Ectodermal cell (in vitro differentiated cells): ENCODE data around the gene HLF.

Experiments used
- H3K27ac ChIP-seq: 2 replicates; pipeline ENCODE4 v1.7.0; 2013; ENCODE audit warnings: mild to moderate bottlenecking, low read depth, low read length; ENCODE audit not compliant: insufficient read depth, poor library complexity, severe bottlenecking
- H3K27me3 ChIP-seq: 2 replicates; pipeline ENCODE4 v1.7.0; 2013; ENCODE audit warnings: mild to moderate bottlenecking, low read length; ENCODE audit not compliant: insufficient read depth, control insufficient read depth, poor library complexity, severe bottlenecking
- H3K36me3 ChIP-seq: one replicate; pipeline ENCODE4 v1.7.0; 2013; ENCODE audit warnings: low read length; ENCODE audit not compliant: control insufficient read depth, insufficient read depth
- H3K4me1 ChIP-seq: one replicate; pipeline ENCODE4 v1.7.0; 2013; ENCODE audit warnings: low read length; ENCODE audit not compliant: control insufficient read depth, insufficient read depth
- H3K4me3 ChIP-seq: 2 replicates; pipeline ENCODE4 v1.7.0; 2013; ENCODE audit warnings: low read depth, low read length, control low read depth; ENCODE audit not compliant: insufficient read depth
- H3K9me3 ChIP-seq: 2 replicates; pipeline ENCODE4 v1.7.0; 2013; ENCODE audit warnings: mild to moderate bottlenecking, low read length, moderate library complexity; ENCODE audit not compliant: control insufficient read depth
- WGBS, 2 experiments: methylation state at CpG; one replicate each; pipeline ENCODE4 v1.1.7; 2013; ENCODE audit warnings: missing lambda C conversion rate in 2 of 2; 5-methylcytosine and 5-hydroxymethylcytosine counted together

The HLF gene

GRCh38 chr17:55299890-55300289 lies 35.1 kb downstream of the HLF start:
- WGBS, 2 experiments, result 85 to 86% methylated on average over 3 to 4 of the region's 4 CpGs
- H3K36me3 ChIP-seq, result no peaks in the 10 kb centered on the region
- no peak overlapping the region for H3K4me3 ChIP-seq
- no peaks in the 10 kb centered on the region for H3K4me1 ChIP-seq
- no peak overlapping the region for H3K27ac ChIP-seq
- H3K27me3 ChIP-seq, result no peaks in the 10 kb centered on the region
- H3K9me3 ChIP-seq, result no peaks in the 10 kb centered on the region

- Histone ChIP-seq H3K4me3 (no peak overlapping the region), H3K9me3 (no peaks in the 10 kb centered on the region), H3K27me3 (no peaks in the 10 kb centered on the region), H3K27ac (no peak overlapping the region), H3K4me1 (no peaks in the 10 kb centered on the region), H3K36me3 (no peaks in the 10 kb centered on the region)
- WGBS, 2 experiments, result 93 to 94% methylated on average over 6 of the region's 6 CpGs
Observed at GRCh38 chr17:55300479-55301290, 35.9 kb downstream of the HLF start.

- Histone ChIP-seq H3K4me3 (no peak overlapping the region), H3K27ac (no peak overlapping the region), H3K9me3 (no peaks in the 10 kb centered on the region), H3K36me3 (no peaks in the 10 kb centered on the region), H3K4me1 (no peaks in the 10 kb centered on the region), H3K27me3 (no peaks in the 10 kb centered on the region)
- WGBS, 2 experiments, result 90 to 93% methylated on average over 6 of the region's 6 CpGs
Observed at GRCh38 chr17:55301521-55302406, 37.0 kb downstream of the HLF start.

- no peaks in the 10 kb centered on the region for H3K4me1 ChIP-seq
- H3K27ac ChIP-seq, result no peak overlapping the region
- H3K27me3 ChIP-seq, result no peaks in the 10 kb centered on the region
- H3K4me3 ChIP-seq, result no peak overlapping the region
- no peaks in the 10 kb centered on the region for H3K9me3 ChIP-seq
- 69 to 86% methylated on average over 4 to 6 of the region's 6 CpGs for WGBS, 2 experiments
- H3K36me3 ChIP-seq, result no peaks in the 10 kb centered on the region
Observed at GRCh38 chr17:55302407-55302787, 37.6 kb downstream of the HLF start.

GRCh38 chr17:55303008-55303493 lies 38.3 kb downstream of the HLF start:
- 90 to 98% methylated on average over 2 to 3 of the region's 3 CpGs for WGBS, 2 experiments

GRCh38 chr17:55303701-55304145 lies 39.0 kb downstream of the HLF start:
- no peaks in the 10 kb centered on the region for H3K4me1 ChIP-seq
- no peaks in the 10 kb centered on the region for H3K27me3 ChIP-seq
- no peaks in the 10 kb centered on the region for H3K9me3 ChIP-seq
- WGBS, 2 experiments, result 92 to 96% methylated on average over 7 of the region's 7 CpGs
- no peaks in the 10 kb centered on the region for H3K36me3 ChIP-seq
- no peak overlapping the region for H3K27ac ChIP-seq
- H3K4me3 ChIP-seq, result no peak overlapping the region

More at GRCh38 chr17:55303008-55303493, 38.3 kb downstream of the HLF start:
- no peak overlapping the region for H3K27ac ChIP-seq
- no peaks in the 10 kb centered on the region for H3K36me3 ChIP-seq
- H3K27me3 ChIP-seq, result no peaks in the 10 kb centered on the region
- H3K4me3 ChIP-seq, result no peak overlapping the region
- no peaks in the 10 kb centered on the region for H3K9me3 ChIP-seq
- H3K4me1 ChIP-seq, result no peaks in the 10 kb centered on the region

GRCh38 chr17:55304171-55304859 lies 39.6 kb downstream of the HLF start:
- WGBS, 2 experiments, result 88 to 89% methylated on average over 11 of the region's 11 CpGs
- Histone ChIP-seq H3K27ac (no peak overlapping the region), H3K4me3 (no peak overlapping the region), H3K9me3 (no peaks in the 10 kb centered on the region), H3K36me3 (no peaks in the 10 kb centered on the region), H3K4me1 (no peaks in the 10 kb centered on the region), H3K27me3 (no peaks in the 10 kb centered on the region)

- H3K9me3 ChIP-seq, result no peaks in the 10 kb centered on the region
- H3K27me3 ChIP-seq, result no peaks in the 10 kb centered on the region
- H3K4me1 ChIP-seq, result no peaks in the 10 kb centered on the region
- 84 to 92% methylated on average over 5 to 6 of the region's 6 CpGs for WGBS, 2 experiments
- no peak overlapping the region for H3K4me3 ChIP-seq
- no peak overlapping the region for H3K27ac ChIP-seq
- H3K36me3 ChIP-seq, result no peaks in the 10 kb centered on the region
Observed at GRCh38 chr17:55305321-55306087, 40.7 kb downstream of the HLF start.

GRCh38 chr17:55307879-55308278 lies 43.1 kb downstream of the HLF start:
- Histone ChIP-seq H3K4me1 (no peaks in the 10 kb centered on the region), H3K27me3 (no peaks in the 10 kb centered on the region)
- WGBS, 2 experiments, result 91 to 94% methylated on average over 7 of the region's 7 CpGs

More at GRCh38 chr17:55307879-55308278, 43.1 kb downstream of the HLF start:
- Histone ChIP-seq H3K27ac (no peak overlapping the region), H3K36me3 (no peaks in the 10 kb centered on the region), H3K9me3 (no peaks in the 10 kb centered on the region), H3K4me3 (no peak overlapping the region)
